ENCODE data around the gene MUSTN1.

Gene MUSTN1

GRCh38 chr3:52834871-52835501 lies at the start of gene MUSTN1:
Gene MUSTN1 (minus strand): TSS chr3:52835019. CDS start chr3:52834948, 71 bp downstream.
- ATAC-seq (no peak), DNase-seq (no peak)
- no peak within 1 kb of the TSS for H3K27ac Mint-ChIP-seq
- H3K4me1 Mint-ChIP-seq, result peaks cover 13% of the 10 kb centered on the region
- no peaks in the 10 kb centered on the region for H3K9me3 Mint-ChIP-seq
- H3K36me3 Mint-ChIP-seq (ENCODE audit: low read depth), result no peaks in the 10 kb centered on the region
- H3K27me3 Mint-ChIP-seq, result no peaks in the 10 kb centered on the region
- no peak within 1 kb of the TSS for H3K4me3 Mint-ChIP-seq

GRCh38 chr3:52882377-52882776 lies 47.6 kb upstream of the MUSTN1 start:
- ATAC-seq (no peak), DNase-seq (no peak)
- Mint-ChIP-seq H3K4me3 (no peak overlapping the region), H3K36me3 (ENCODE audit: low read depth) (peaks cover 22% of the 10 kb centered on the region), H3K27me3 (no peaks in the 10 kb centered on the region), H3K9me3 (no peaks in the 10 kb centered on the region), H3K4me1 (peaks cover 8% of the 10 kb centered on the region), H3K27ac (no peak overlapping the region)

- H3K27ac Mint-ChIP-seq, result no peak overlapping the region
Measured at GRCh38 chr3:52881871-52882270, 47.1 kb upstream of the MUSTN1 start.

GRCh38 chr3:52880474-52880873 lies 45.7 kb upstream of the MUSTN1 start:
- Mint-ChIP-seq H3K27ac (no peak overlapping the region), H3K36me3 (ENCODE audit: low read depth) (peaks cover 11% of the 10 kb centered on the region), H3K27me3 (no peaks in the 10 kb centered on the region), H3K4me3 (no peak overlapping the region), H3K9me3 (no peaks in the 10 kb centered on the region), H3K4me1 (peaks cover 11% of the 10 kb centered on the region)
- DNase-seq, result no peak
- ATAC-seq, result peak; percentile 52

More at GRCh38 chr3:52881871-52882270, 47.1 kb upstream of the MUSTN1 start:
- no peaks in the 10 kb centered on the region for H3K27me3 Mint-ChIP-seq
- H3K36me3 Mint-ChIP-seq (ENCODE audit: low read depth), result peaks cover 22% of the 10 kb centered on the region
- no peak for DNase-seq
- H3K9me3 Mint-ChIP-seq, result no peaks in the 10 kb centered on the region
- peaks cover 8% of the 10 kb centered on the region for H3K4me1 Mint-ChIP-seq
- no peak for ATAC-seq
- H3K4me3 Mint-ChIP-seq, result no peak overlapping the region

- H3K4me1 Mint-ChIP-seq, result peaks cover 16% of the 10 kb centered on the region
- ATAC-seq (no peak), DNase-seq (no peak)
- peaks cover 7% of the 10 kb centered on the region for H3K36me3 Mint-ChIP-seq (ENCODE audit: low read depth)
- no peak overlapping the region for H3K4me3 Mint-ChIP-seq
- H3K27ac Mint-ChIP-seq, result no peak overlapping the region
- no peaks in the 10 kb centered on the region for H3K27me3 Mint-ChIP-seq
- no peaks in the 10 kb centered on the region for H3K9me3 Mint-ChIP-seq
Measured at GRCh38 chr3:52880047-52880446, 45.2 kb upstream of the MUSTN1 start.

GRCh38 chr3:52879581-52879980 lies 44.8 kb upstream of the MUSTN1 start:
- DNase-seq, result no peak
- ATAC-seq, result no peak
- Mint-ChIP-seq H3K9me3 (no peaks in the 10 kb centered on the region), H3K4me1 (peaks cover 20% of the 10 kb centered on the region), H3K27me3 (no peaks in the 10 kb centered on the region), H3K36me3 (ENCODE audit: low read depth) (peaks cover 2% of the 10 kb centered on the region), H3K4me3 (no peak overlapping the region), H3K27ac (no peak overlapping the region)

- Mint-ChIP-seq H3K27ac (no peak overlapping the region), H3K9me3 (no peaks in the 10 kb centered on the region), H3K4me1 (peaks cover 24% of the 10 kb centered on the region), H3K27me3 (no peaks in the 10 kb centered on the region), H3K36me3 (ENCODE audit: low read depth) (no peaks in the 10 kb centered on the region), H3K4me3 (no peak overlapping the region)
- DNase-seq, result no peak
- ATAC-seq, result no peak
Measured at GRCh38 chr3:52879090-52879489, 44.3 kb upstream of the MUSTN1 start.

GRCh38 chr3:52877085-52877484 lies 42.3 kb upstream of the MUSTN1 start:
- no peak for ATAC-seq
- H3K4me3 Mint-ChIP-seq, result no peak overlapping the region
- H3K27ac Mint-ChIP-seq, result no peak overlapping the region
- no peak for DNase-seq
- no peaks in the 10 kb centered on the region for H3K27me3 Mint-ChIP-seq
- peaks cover 30% of the 10 kb centered on the region for H3K4me1 Mint-ChIP-seq
- no peaks in the 10 kb centered on the region for H3K9me3 Mint-ChIP-seq
- no peaks in the 10 kb centered on the region for H3K36me3 Mint-ChIP-seq (ENCODE audit: low read depth)

GRCh38 chr3:52874864-52875587 lies 40.2 kb upstream of the MUSTN1 start:
- Mint-ChIP-seq H3K27me3 (no peaks in the 10 kb centered on the region), H3K9me3 (no peaks in the 10 kb centered on the region), H3K4me1 (peaks cover 28% of the 10 kb centered on the region), H3K27ac (peak overlapping the region; percentile 66), H3K4me3 (peak overlapping the region; percentile 36), H3K36me3 (ENCODE audit: low read depth) (no peaks in the 10 kb centered on the region)
- ATAC-seq (peak; percentile 62), DNase-seq (no peak)

GRCh38 chr3:52874160-52874701 lies 39.4 kb upstream of the MUSTN1 start:
- no peaks in the 10 kb centered on the region for H3K27me3 Mint-ChIP-seq
- H3K27ac Mint-ChIP-seq, result no peak overlapping the region
- H3K36me3 Mint-ChIP-seq (ENCODE audit: low read depth), result no peaks in the 10 kb centered on the region
- H3K4me3 Mint-ChIP-seq, result no peak overlapping the region
- DNase-seq (no peak), ATAC-seq (no peak)
- H3K4me1 Mint-ChIP-seq, result peaks cover 27% of the 10 kb centered on the region
- no peaks in the 10 kb centered on the region for H3K9me3 Mint-ChIP-seq

- Mint-ChIP-seq H3K4me3 (no peak overlapping the region), H3K4me1 (peaks cover 27% of the 10 kb centered on the region), H3K27me3 (no peaks in the 10 kb centered on the region), H3K27ac (no peak overlapping the region), H3K36me3 (ENCODE audit: low read depth) (peaks cover 2% of the 10 kb centered on the region), H3K9me3 (no peaks in the 10 kb centered on the region)
- ATAC-seq (peak; percentile 58), DNase-seq (no peak)
Measured at GRCh38 chr3:52873433-52874159, 38.8 kb upstream of the MUSTN1 start.

GRCh38 chr3:52872245-52872644 lies 37.4 kb upstream of the MUSTN1 start:
- no peak for DNase-seq
- Mint-ChIP-seq H3K4me3 (no peak overlapping the region), H3K9me3 (no peaks in the 10 kb centered on the region), H3K27me3 (no peaks in the 10 kb centered on the region), H3K36me3 (ENCODE audit: low read depth) (peaks cover 2% of the 10 kb centered on the region), H3K27ac (no peak overlapping the region), H3K4me1 (peaks cover 27% of the 10 kb centered on the region)
- no peak for ATAC-seq

- Mint-ChIP-seq H3K9me3 (no peaks in the 10 kb centered on the region), H3K4me3 (no peak overlapping the region), H3K36me3 (ENCODE audit: low read depth) (peaks cover 2% of the 10 kb centered on the region), H3K27me3 (no peaks in the 10 kb centered on the region), H3K27ac (no peak overlapping the region), H3K4me1 (peaks cover 27% of the 10 kb centered on the region)
- ATAC-seq (no peak), DNase-seq (no peak)
Measured at GRCh38 chr3:52871761-52872160, 36.9 kb upstream of the MUSTN1 start.

- Mint-ChIP-seq H3K9me3 (peaks cover 5% of the 10 kb centered on the region), H3K27ac (no peak overlapping the region), H3K4me3 (no peak overlapping the region), H3K36me3 (ENCODE audit: low read depth) (peaks cover 12% of the 10 kb centered on the region), H3K4me1 (peaks cover 23% of the 10 kb centered on the region), H3K27me3 (no peaks in the 10 kb centered on the region)
- DNase-seq, result no peak
- no peak for ATAC-seq
Measured at GRCh38 chr3:52870471-52870870, 35.7 kb upstream of the MUSTN1 start.

GRCh38 chr3:52866427-52866826 lies 31.6 kb upstream of the MUSTN1 start:
- H3K27me3 Mint-ChIP-seq, result no peaks in the 10 kb centered on the region
- H3K27ac Mint-ChIP-seq, result no peak overlapping the region
- H3K36me3 Mint-ChIP-seq (ENCODE audit: low read depth), result peaks cover 27% of the 10 kb centered on the region
- peaks cover 9% of the 10 kb centered on the region for H3K9me3 Mint-ChIP-seq
- DNase-seq (no peak), ATAC-seq (no peak)
- H3K4me3 Mint-ChIP-seq, result no peak overlapping the region
- peaks cover 4% of the 10 kb centered on the region for H3K4me1 Mint-ChIP-seq

All from activated naive CD8-positive, alpha-beta T cell treated with anti-CD3 and anti-CD28 coated beads, Interleukin-2, amount 50 U/mL, for 24 hours (primary cell).